Ovary (tissue), 9 donors: ENCODE measurements around the gene GNB1L. TPM values are rescaled to one million over a fixed set of nuclear protein-coding genes. Genes with fewer than 3 reads are reported as not detected.
A peak's percentile ranks its signal among the peaks of the same experiment; 100 is the strongest.

Experiments
- DNase-seq, 5 donors: peaks; one replicate each; pipeline ENCODE4 v3.0.0-alpha.2; 2019 to 2020
- H3K27ac ChIP-seq, 2 donors: fragments of 200-600 bp; one replicate each; pipeline versions ENCODE4 v1.5.1 to v1.8.0; 2019 to 2022
- H3K27me3 ChIP-seq: fragments of 200-600 bp; one replicate; pipeline ENCODE4 v1.8.0; 2022
- H3K36me3 ChIP-seq: fragments of 200-600 bp; sonication (generic); one replicate; pipeline ENCODE4 v1.5.1; 2019
- H3K4me1 ChIP-seq: one replicate; pipeline ENCODE4 v1.8.1; 2013; ENCODE audit warnings: mild to moderate bottlenecking, moderate library complexity; ENCODE audit not compliant: insufficient read depth
- H3K4me3 ChIP-seq: fragments of 200-600 bp; sonication (generic); one replicate; pipeline ENCODE4 v1.5.1; 2017
- H3K9me3 ChIP-seq, 2 donors: fragments of 200-600 bp in 1 of 2; sonication (generic) in 1 of 2; one replicate each; pipeline versions ENCODE4 v1.5.1 to v1.8.1; 2013 to 2019; ENCODE audit warnings: mild to moderate bottlenecking in 1 of 2, moderate library complexity in 1 of 2
- EP300 ChIP-seq: sonication (generic); formaldehyde crosslinking; IDR thresholded peaks from one replicate; pipeline ENCODE4 v1.6.1; 2017; ENCODE audit warnings: antibody characterized with exemption
- POLR2A ChIP-seq: fragments of 450-650 bp; IDR thresholded peaks from one replicate; pipeline ENCODE4 v1.6.1; 2017; ENCODE audit warnings: antibody characterized with exemption, mild to moderate bottlenecking, moderate library complexity
- WGBS, 3 donors: extraction: QIAGEN DNeasy Blood & Tissue Kit in 1 of 3; methylation state at CpG; one replicate each; pipeline versions ENCODE4 v1.1.5 to v1.1.7; 2013 to 2017; 5-methylcytosine and 5-hydroxymethylcytosine counted together
- intact Hi-C, 4 donors: fragments of 100-400 bp; cut with DNase I; formaldehyde crosslinking; loops; one replicate each; pipeline versions ENCODE4 v1.11.0 to v1.15.1; 2022 to 2023
- polyA plus RNA-seq, 2 donors: library from polyadenylated mRNA; stranded (reverse); fragments of 200-250 nt in 1 of 2; fragments of 350-450 nt in 1 of 2; fragmentation: Illumina TruSeq in 1 of 2; extraction: RNeasy Lipid Tissue Mini Kit (QIAGEN cat#74804) in 1 of 2; gene quantifications; one replicate each; pipeline ENCODE4 v1.2.3, GENCODE V29; 2013 to 2014
- total RNA-seq, 7 donors: library from RNA; depleted of rRNA in 2 of 7; stranded (reverse); fragments of >200 nt in 2 of 7; fragmentation: NEBNext Ultra II Directional in 3 of 7; extraction: Animal tissue kit (Norgen Biotek cat#: 25700) in 3 of 7; gene quantifications; one replicate each; pipeline versions ENCODE4 v1.1.0 to v1.2.4, GENCODE V29; 2016 to 2023
- TF ChIP-seq, protein P1 (sequence below), 3 donors: fragments of 450-650 bp in 2 of 3; fragments of 200-600 bp in 1 of 3; IDR thresholded peaks; one replicate each; pipeline versions ENCODE4 v1.5.1 to v1.8.0; 2016 to 2022; ENCODE audit warnings: antibody characterized with exemption in 3 of 3, mild to moderate bottlenecking in 1 of 3
- donor health status: DM: no; HTN: no; CAD: no; lungs with moderate emphysema.
- donor health status: DM: no; HTN: no; CAD: no.
- donor health status: Bipolar disorder and iron deficiency.
- donor health status: DM: yes; HTN: yes; CAD: no.
- donor health status: DM: no; HTN: no; CAD: no.
- donor health status: DM: yes; HTN: yes; CAD: no.

Gene GNB1L
- total and polyA plus RNA-seq, 9 donors, result 3.1 to 14.9 (median 5.8) TPM; not detected in 1

DNA sequence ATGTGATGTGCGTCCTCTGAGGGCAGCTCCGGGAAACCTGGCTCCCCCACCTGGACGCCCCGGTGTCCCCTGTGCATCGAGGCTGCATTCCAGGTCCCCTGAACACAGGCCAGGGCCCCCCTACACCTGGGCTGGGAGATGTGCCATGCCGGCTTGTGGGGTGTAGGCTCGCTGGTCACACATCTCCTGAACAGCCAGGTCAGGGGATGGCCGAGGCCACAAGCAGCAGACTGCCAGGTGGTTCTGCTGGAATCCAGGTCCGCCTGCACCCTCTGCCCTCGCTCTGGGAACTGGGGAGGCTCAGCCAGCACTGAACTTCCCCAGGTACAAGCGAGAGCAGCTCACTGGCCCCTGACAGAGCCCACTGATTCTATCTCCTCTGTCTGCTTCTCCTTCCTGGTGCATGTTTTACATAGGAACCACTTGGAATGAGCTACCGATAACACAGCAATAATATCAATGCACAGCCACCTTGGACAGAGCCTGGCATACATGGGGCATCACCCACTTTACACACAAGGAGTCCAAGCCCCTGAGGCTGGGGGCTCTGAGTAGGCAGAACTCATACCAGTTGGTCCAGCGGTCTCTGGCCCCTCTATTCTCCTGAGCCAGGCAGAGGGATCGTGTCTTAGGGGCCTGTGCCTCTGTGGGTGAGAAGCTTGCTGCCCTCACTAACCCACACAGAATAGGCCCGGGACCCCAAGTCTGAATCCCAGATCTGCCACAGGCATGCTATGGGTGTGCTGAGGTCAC is 47.3 kb downstream of the GNB1L start:
- Histone ChIP-seq H3K36me3 (no peaks in the 10 kb centered on the region), H3K4me3 (no peak overlapping the region), H3K4me1 (peaks cover 8% of the 10 kb centered on the region), H3K9me3 (no peaks in the 10 kb centered on the region), H3K27me3 (no peaks in the 10 kb centered on the region), H3K27ac (no peak overlapping the region)
- 94 to 98% (median 95%) methylated on average over 14 to 15 of the region's 15 CpGs for WGBS, 3 donors
- TF ChIP-seq POLR2A (no peak), EP300 (no peak)
- TF ChIP-seq, protein P1, sequence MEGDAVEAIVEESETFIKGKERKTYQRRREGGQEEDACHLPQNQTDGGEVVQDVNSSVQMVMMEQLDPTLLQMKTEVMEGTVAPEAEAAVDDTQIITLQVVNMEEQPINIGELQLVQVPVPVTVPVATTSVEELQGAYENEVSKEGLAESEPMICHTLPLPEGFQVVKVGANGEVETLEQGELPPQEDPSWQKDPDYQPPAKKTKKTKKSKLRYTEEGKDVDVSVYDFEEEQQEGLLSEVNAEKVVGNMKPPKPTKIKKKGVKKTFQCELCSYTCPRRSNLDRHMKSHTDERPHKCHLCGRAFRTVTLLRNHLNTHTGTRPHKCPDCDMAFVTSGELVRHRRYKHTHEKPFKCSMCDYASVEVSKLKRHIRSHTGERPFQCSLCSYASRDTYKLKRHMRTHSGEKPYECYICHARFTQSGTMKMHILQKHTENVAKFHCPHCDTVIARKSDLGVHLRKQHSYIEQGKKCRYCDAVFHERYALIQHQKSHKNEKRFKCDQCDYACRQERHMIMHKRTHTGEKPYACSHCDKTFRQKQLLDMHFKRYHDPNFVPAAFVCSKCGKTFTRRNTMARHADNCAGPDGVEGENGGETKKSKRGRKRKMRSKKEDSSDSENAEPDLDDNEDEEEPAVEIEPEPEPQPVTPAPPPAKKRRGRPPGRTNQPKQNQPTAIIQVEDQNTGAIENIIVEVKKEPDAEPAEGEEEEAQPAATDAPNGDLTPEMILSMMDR (IDR thresholded peaks at IDR 0.05), result no peak
- intact Hi-C loops, result no loop called here
- peak in 4 of 5 donors; percentile 10 to 25 (median 14) for DNase-seq

DNA sequence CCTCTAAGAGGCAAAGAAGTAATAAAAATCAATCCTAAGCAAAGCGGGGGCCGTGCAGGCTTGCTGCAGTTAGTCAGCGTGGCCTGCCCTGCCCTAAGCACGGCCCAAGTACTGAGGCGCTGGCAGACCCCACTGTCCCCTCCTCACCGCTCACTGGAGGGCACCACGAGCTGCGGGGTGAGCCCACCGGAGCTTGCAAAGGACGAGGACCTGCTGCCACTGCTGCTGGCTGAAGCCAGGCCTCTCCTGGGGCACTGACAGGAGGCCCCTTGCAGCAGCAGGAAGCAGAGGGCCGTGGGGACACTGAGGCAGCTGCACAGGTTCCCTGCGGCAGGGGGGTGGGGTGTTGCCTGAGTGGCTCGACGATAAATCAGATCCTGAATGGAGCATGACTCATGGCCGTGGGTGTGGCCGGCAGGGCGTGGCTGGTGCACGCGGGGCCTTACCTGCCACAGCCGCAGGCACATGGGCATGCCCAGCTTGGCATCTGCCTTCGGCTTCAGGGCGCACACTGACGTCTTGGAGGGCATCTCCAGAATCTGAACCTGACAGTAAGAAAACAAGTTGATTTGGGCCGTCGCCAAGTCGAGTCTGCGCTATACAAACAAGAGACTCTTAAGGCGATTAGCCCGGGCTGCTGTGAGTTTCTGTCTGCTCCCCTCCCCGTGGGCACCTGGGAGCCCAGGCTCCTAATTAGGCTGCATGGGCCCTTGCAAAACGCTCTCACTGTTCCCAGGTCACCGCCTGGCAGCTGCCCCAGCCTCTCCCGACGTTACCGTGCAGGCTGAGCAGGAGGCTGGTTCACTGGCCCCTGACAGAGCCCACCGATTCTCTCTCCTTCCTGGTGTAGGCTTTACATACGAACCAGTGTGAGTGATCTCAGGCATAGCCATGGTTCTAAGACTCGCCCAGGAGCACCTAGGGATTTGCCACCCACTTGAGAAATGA is 48.2 kb downstream of the GNB1L start:
- DNase-seq, result peak in 4 of 5 donors; percentile 22 to 43 (median 22)
- WGBS, 3 donors, result 82 to 88% (median 84%) methylated on average over 38 of the region's 38 CpGs

DNA sequence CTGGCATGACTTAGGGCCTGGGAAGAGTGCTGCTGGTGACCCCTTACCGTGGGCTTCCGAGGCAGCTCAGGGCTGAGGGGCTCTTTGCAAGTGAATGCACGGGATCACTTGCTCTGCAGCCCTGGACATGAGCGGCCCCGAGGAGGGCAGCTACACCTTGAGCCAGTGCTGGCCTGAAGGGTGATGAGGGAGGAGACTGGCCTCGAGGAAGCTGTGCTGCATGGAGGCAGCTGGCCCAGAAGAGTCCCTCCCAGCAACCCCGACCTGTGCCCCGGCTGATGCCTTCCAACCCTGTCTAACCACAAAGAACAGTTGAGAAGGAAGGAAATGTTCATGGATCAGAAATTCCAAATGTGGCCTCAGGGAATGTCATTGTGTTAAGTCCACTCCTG is 48.9 kb downstream of the GNB1L start:
- intact Hi-C loops, result no loop called here
- TF ChIP-seq, protein P1 (IDR thresholded peaks at IDR 0.05), result no peak
- TF ChIP-seq POLR2A, result no peak
- TF ChIP-seq EP300, result no peak

More for the DNA sequence above, 48.2 kb downstream of the GNB1L start:
- Histone ChIP-seq H3K4me1 (peaks cover 7% of the 10 kb centered on the region), H3K4me3 (no peak overlapping the region), H3K9me3 (no peaks in the 10 kb centered on the region), H3K27me3 (no peaks in the 10 kb centered on the region), H3K27ac (no peak overlapping the region), H3K36me3 (no peaks in the 10 kb centered on the region)
- TF ChIP-seq, protein P1 (IDR thresholded peaks at IDR 0.05), result no peak
- no peak for TF ChIP-seq POLR2A
- no peak for TF ChIP-seq EP300
- intact Hi-C loops, result no loop called here

DNA sequence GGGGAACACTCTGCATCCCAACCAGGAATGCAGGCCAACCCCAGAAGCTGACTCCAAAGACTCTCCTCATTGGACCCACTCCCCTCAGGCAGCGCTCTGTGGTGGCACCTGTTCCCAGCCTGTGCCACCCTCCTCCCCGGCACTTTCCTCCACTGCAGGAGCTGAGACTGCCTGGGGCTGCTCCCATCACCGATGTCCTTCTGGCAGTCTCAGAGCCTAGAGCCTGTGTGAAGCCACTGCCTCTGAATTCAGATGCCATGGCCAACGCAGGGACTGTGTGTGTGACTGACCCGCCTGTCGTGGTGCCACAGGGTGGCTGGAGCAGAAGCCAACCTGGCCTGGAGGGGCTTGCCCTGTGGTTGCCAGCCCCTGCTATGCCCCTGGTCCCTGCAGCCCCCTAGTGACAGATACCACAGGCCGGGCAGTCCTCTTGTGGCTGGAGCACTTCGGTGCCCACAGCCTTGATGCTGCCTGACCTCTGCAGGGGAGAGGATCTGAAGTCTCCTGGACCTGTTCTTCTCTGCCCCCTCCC is 50.9 kb downstream of the GNB1L start:
- H3K36me3 ChIP-seq, result no peaks in the 10 kb centered on the region
- intact Hi-C loops, result no loop called here
- WGBS, 3 donors, result 94 to 97% (median 96%) methylated on average over 7 to 8 of the region's 8 CpGs

More for the DNA sequence above, 48.9 kb downstream of the GNB1L start:
- DNase-seq, result peak in 1 of 5 donors; percentile 8
- peaks cover 2% of the 10 kb centered on the region for H3K4me1 ChIP-seq
- H3K9me3 ChIP-seq, result no peaks in the 10 kb centered on the region
- no peaks in the 10 kb centered on the region for H3K27me3 ChIP-seq
- no peak overlapping the region for H3K4me3 ChIP-seq
- no peaks in the 10 kb centered on the region for H3K36me3 ChIP-seq
- WGBS, 3 donors, result 85 to 91% (median 86%) methylated on average over 8 of the region's 8 CpGs
- H3K27ac ChIP-seq, result no peak overlapping the region

More for the DNA sequence above, 50.9 kb downstream of the GNB1L start:
- Histone ChIP-seq H3K27me3 (no peaks in the 10 kb centered on the region), H3K4me3 (no peak overlapping the region), H3K4me1 (no peaks in the 10 kb centered on the region), H3K9me3 (no peaks in the 10 kb centered on the region), H3K27ac (no peak overlapping the region)
- DNase-seq, result peak in 2 of 5 donors; percentile 10 to 23
- TF ChIP-seq EP300 (no peak), POLR2A (no peak)
- TF ChIP-seq, protein P1 (IDR thresholded peaks at IDR 0.05), result no peak
